HL-60 (cell line): ENCODE measurements around the gene PRAME.

ENCODE experiments used
- DNase-seq, 2 experiments: peaks; one replicate each; pipeline ENCODE4 v3.0.0-alpha.2; 2010 to 2020; ENCODE audit warnings: low read depth in 1 of 2, low spot score in 1 of 2
- H3K27ac ChIP-seq: fragments of 250-450 bp; sonication (Bioruptor Pico); replicated peaks from 2 replicates; pipeline ENCODE4 v1.5.1; 2020; ENCODE audit warnings: mild to moderate bottlenecking, moderate library complexity
- H3K27me3 ChIP-seq: fragments of 250-450 bp; sonication (Bioruptor Pico); 2 replicates; pipeline ENCODE4 v1.5.1; 2021; ENCODE audit warnings: mild to moderate bottlenecking, moderate library complexity; ENCODE audit not compliant: insufficient read depth, poor library complexity, severe bottlenecking
- H3K4me3 ChIP-seq: replicated peaks from 2 replicates; pipeline ENCODE4 v1.5.1; 2011; ENCODE audit warnings: mild to moderate bottlenecking, control low read depth, low read length; ENCODE audit not compliant: insufficient read depth
- GABPA ChIP-seq: IDR thresholded peaks from 2 replicates; pipeline ENCODE4 v1.6.1; 2012; ENCODE audit warnings: low read depth
- POLR2AphosphoS5 ChIP-seq: IDR thresholded peaks from 2 replicates; pipeline ENCODE4 v1.6.1; 2012; ENCODE audit warnings: low read depth
- SPI1 ChIP-seq: IDR thresholded peaks from 2 replicates; pipeline ENCODE4 v1.6.1; 2012; ENCODE audit warnings: low read depth, mild to moderate bottlenecking, borderline replicate concordance
- TF ChIP-seq, protein P1 (sequence below): IDR thresholded peaks from one replicate; pipeline ENCODE4 v1.5.1; 2011; ENCODE audit warnings: low read length, control low read depth, inconsistent platforms; ENCODE audit not compliant: insufficient read depth
- TF ChIP-seq, protein P2 (sequence below): IDR thresholded peaks from 2 replicates; pipeline ENCODE4 v1.6.1; 2012; ENCODE audit warnings: low read depth; ENCODE audit not compliant: insufficient replicate concordance

PRAME gene

GRCh38 chr22:22603470-22603947 is 44.4 kb upstream of the PRAME start:
- no peak overlapping the region for H3K27ac ChIP-seq
- H3K4me3 ChIP-seq, result no peak overlapping the region
- DNase-seq, result no peak
- peaks cover 4% of the 10 kb centered on the region for H3K27me3 ChIP-seq
- no peak for TF ChIP-seq POLR2AphosphoS5
- TF ChIP-seq GABPA, result no peak
- TF ChIP-seq, protein P1, sequence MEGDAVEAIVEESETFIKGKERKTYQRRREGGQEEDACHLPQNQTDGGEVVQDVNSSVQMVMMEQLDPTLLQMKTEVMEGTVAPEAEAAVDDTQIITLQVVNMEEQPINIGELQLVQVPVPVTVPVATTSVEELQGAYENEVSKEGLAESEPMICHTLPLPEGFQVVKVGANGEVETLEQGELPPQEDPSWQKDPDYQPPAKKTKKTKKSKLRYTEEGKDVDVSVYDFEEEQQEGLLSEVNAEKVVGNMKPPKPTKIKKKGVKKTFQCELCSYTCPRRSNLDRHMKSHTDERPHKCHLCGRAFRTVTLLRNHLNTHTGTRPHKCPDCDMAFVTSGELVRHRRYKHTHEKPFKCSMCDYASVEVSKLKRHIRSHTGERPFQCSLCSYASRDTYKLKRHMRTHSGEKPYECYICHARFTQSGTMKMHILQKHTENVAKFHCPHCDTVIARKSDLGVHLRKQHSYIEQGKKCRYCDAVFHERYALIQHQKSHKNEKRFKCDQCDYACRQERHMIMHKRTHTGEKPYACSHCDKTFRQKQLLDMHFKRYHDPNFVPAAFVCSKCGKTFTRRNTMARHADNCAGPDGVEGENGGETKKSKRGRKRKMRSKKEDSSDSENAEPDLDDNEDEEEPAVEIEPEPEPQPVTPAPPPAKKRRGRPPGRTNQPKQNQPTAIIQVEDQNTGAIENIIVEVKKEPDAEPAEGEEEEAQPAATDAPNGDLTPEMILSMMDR, result no peak
- TF ChIP-seq, protein P2, sequence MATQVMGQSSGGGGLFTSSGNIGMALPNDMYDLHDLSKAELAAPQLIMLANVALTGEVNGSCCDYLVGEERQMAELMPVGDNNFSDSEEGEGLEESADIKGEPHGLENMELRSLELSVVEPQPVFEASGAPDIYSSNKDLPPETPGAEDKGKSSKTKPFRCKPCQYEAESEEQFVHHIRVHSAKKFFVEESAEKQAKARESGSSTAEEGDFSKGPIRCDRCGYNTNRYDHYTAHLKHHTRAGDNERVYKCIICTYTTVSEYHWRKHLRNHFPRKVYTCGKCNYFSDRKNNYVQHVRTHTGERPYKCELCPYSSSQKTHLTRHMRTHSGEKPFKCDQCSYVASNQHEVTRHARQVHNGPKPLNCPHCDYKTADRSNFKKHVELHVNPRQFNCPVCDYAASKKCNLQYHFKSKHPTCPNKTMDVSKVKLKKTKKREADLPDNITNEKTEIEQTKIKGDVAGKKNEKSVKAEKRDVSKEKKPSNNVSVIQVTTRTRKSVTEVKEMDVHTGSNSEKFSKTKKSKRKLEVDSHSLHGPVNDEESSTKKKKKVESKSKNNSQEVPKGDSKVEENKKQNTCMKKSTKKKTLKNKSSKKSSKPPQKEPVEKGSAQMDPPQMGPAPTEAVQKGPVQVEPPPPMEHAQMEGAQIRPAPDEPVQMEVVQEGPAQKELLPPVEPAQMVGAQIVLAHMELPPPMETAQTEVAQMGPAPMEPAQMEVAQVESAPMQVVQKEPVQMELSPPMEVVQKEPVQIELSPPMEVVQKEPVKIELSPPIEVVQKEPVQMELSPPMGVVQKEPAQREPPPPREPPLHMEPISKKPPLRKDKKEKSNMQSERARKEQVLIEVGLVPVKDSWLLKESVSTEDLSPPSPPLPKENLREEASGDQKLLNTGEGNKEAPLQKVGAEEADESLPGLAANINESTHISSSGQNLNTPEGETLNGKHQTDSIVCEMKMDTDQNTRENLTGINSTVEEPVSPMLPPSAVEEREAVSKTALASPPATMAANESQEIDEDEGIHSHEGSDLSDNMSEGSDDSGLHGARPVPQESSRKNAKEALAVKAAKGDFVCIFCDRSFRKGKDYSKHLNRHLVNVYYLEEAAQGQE, result no peak
- no peak for TF ChIP-seq SPI1

DNA sequence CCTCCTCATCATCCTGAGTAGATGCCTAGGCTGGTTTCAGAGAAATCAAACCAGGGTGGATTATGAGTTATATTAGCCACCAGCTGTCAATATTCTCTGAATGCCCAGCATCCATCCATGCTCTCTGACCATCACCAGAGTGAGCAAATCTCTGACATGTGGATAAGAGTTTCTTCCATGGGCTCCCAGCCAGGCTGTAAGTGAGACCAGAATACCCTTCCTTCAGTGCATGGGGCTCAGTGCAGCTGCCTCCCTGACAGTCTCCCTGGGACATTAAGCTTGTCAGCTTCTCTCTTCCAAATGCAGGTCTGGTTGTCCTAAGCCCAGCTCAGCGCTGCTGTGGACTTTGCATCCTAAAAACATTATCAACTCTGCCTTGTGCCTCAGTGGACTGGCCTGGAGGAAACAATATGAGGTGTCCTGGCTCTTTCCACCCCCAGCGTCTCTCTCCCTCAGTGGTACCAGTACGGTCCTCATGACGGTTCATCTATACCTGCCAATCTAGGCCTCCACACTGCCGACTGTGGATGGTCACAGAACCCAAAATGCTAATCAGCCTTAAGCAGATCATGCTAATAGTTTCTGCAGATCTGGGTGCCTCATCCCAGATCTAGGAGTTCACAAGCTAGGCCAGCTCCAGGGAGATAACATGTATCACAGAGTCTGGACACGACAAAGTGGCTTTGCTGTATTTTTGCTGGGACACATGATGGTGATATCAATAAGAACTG is 41.6 kb upstream of the PRAME start:
- Histone ChIP-seq H3K4me3 (no peak overlapping the region), H3K27ac (no peak overlapping the region), H3K27me3 (peaks cover 4% of the 10 kb centered on the region)
- TF ChIP-seq, protein P1, result no peak
- TF ChIP-seq, protein P2, result no peak
- TF ChIP-seq SPI1 (no peak), POLR2AphosphoS5 (no peak), GABPA (no peak)
- no peak for DNase-seq

GRCh38 chr22:22599248-22599647 is 40.2 kb upstream of the PRAME start:
- Histone ChIP-seq H3K27ac (no peak overlapping the region), H3K4me3 (no peak overlapping the region), H3K27me3 (peaks cover 4% of the 10 kb centered on the region)
- TF ChIP-seq, protein P1, result no peak
- no peak for TF ChIP-seq GABPA
- TF ChIP-seq, protein P2, result no peak
- no peak for TF ChIP-seq SPI1
- no peak for TF ChIP-seq POLR2AphosphoS5
- no peak for DNase-seq
